GM10847 (cell line): Measurements from ENCODE around the gene CYP8B1.

Experiments
- POLR2A ChIP-seq: IDR thresholded peaks from 2 replicates; pipeline ENCODE4 v1.6.1; 2011; ENCODE audit not compliant: insufficient read length; ENCODE audit errors: extremely low read depth

Gene CYP8B1

DNA sequence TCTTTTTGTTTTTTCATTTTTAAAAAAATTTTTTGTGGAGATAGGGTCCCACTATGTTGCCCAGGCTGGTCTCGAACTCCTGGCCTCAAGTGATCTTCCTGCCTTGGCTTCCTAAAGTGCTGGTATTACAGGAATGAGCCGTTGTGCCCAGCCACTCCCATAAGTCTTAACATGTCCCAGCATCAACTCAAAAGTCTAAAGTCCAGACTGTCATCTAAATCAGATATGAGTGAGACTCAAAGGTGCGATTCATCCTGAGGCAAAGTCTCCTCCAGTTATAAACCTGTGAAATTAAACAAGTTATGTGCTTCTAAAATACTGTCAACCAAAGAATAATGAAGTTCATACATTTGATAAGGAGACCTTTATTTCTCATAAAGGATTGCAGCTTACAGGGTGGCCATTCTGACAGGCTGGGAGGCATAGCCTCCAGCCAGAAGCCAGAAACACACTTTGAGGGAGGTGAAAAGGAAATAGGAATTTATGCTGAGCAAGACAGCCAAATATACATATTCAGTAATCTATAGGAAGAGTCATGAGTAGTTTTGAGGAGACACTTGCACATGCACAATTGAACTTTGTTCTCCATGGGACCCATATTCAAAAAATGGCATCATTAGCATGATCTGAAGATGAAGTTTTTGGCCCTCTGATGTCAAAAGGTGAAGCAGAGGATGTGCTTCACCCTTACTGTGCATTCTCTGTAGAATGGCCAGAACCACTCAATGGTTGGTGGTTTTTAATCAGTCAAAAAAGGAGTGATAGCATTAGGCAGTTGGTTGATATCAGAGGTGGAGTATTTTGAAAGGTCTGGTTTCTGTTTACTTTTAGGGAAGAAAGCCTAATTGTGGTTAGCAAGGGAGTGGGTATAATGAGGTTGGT is 19.3 kb upstream of the CYP8B1 start:
- TF ChIP-seq POLR2A, result no peak

GRCh38 chr3:42892807-42893206 is 17.1 kb upstream of the CYP8B1 start:
- no peak for TF ChIP-seq POLR2A

- TF ChIP-seq POLR2A, result no peak
Observed at GRCh38 chr3:42892169-42892568, 16.5 kb upstream of the CYP8B1 start.

DNA sequence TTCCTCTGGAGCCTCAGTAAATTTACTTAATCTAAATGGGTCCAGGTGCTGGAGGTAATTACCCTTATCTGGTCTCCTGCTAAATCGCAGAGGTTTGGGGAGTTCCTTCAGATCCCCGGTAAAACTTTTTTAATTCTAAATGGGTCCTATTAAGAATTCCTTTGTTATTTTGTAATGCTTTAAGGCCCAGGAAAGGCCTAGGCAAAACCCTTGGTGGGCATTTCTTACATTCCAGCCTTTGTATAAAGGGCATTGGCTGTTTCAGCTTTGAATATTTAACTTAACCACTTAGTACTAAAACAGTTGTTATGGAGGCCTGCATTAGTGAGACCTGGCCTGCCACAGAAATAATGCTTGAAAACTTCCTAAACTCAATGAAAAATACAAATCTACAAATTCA is 15.4 kb upstream of the CYP8B1 start:
- no peak for TF ChIP-seq POLR2A

DNA sequence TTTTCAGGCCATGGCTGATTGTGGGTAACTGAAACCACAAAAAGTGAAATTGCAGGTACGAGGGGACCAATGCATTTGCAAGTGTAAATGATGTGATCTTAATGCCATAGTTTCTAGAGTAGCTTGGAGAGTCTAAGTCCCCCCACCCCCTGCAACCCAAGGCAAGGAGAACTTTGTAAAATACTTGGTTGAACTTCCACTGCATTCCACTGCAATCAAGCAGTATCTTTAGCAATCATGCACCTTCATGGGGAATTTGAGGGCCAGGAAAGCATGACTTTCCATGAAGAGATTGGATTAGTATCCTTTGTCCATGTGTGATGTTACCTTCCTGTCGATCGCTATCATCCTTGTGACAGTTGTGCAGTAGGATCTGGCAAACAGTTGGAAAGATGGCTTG is 11.4 kb upstream of the CYP8B1 start:
- TF ChIP-seq POLR2A, result no peak

GRCh38 chr3:42886294-42886822 is 10.7 kb upstream of the CYP8B1 start:
- TF ChIP-seq POLR2A, result no peak

DNA sequence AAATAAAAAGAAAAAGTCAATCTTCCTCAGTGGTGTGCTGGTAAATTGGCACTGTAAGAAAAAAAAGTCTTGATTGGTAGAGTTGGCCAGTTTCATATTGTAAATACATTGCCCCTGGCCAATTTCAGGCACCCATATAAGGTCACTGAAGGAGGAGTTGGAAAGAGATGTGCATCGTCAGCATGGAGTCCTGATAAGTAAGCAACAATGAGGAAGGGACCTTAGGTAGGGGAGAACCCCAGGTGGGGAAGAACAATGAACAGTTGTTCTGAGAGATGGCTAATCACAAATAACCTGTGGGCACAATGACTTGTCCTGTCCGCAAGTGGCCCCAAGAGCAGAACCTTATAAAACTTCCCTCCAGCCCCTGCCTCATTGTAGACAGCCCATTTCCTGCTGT is 8.6 kb upstream of the CYP8B1 start:
- no peak for TF ChIP-seq POLR2A

GRCh38 chr3:42880601-42881451 is 5.1 kb upstream of the CYP8B1 start:
- TF ChIP-seq POLR2A, result no peak

DNA sequence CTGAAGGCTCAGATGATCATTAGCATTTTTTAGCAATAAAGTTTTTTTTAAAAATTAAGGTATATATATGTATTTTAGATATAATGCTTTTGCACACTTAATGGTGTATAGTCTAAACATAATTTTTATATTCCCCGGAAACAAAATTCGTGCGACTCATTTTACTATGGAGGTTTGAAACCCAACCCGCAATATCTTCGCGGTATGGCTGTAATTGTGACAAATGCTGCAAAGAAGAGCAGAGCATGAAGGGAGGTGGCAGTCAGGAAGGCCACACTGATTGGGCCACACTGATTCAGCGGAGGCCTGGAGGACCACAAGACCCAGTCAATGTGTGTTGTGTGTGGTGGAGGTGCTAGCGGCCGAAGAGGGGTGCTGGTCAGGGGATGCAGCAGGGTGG is 4.5 kb upstream of the CYP8B1 start:
- no peak for TF ChIP-seq POLR2A

DNA sequence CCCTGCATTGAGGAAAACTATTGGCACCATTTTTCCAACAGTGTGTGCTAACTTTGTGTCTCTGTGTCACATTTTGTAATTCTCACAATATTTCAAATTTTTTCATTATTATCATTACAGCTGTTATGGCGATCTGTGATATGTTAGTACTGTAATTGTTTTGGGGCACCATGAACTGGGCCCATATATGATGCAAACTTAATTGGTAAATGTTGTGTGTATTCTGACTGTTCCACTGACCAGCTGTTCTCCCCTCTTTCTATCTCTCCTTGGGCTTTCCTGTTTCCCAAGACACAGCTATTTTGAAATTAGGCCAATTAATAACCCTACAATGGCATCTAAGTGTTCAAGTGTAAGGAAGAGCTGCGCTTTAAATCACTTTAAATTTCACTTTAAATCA is 2.2 kb upstream of the CYP8B1 start:
- no peak for TF ChIP-seq POLR2A

GRCh38 chr3:42876940-42877720 is 1.5 kb upstream of the CYP8B1 start:
- no peak for TF ChIP-seq POLR2A

GRCh38 chr3:42876401-42876800 is 722 bp upstream of the CYP8B1 start:
- TF ChIP-seq POLR2A, result no peak

GRCh38 chr3:42874749-42875148 is 930 bp downstream of the CYP8B1 start:
- TF ChIP-seq POLR2A, result no peak

DNA sequence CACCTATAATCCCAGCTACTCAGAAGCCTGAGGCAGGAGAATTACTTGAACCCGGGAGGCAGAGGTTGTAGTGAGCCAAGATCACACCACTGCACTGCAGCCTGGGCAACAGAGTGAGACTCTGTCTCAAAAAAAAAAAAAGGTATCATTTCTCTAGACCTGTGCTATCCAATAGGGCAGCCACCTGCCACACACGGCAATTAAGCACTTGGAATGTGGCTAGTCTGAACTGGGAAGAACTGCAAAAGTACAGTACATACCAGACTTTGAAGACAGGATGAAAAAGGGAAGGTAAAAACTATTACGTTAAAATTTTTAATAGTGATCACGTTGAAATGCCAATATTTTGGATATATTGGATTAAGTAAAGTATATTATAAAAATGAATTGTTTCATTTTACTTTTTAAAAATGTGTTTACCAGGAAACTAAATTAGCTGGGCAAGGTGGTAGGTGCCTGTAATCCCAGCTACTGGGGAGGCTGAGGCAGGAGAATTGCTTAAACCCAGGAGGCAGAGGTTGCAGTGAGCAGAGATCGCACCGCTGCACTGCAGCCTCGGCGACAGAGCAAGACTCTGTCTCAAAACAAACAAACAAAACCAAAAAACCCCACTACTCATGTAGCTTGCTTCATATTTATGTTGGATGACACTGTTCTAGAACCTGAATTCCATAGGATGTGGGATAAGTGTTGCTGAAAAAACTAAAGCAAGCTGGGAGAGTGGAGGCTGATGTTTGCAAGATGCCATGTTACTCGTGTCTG is 2.3 kb downstream of the CYP8B1 start:
- TF ChIP-seq POLR2A, result no peak
